GM13976 (cell line): Measurements from ENCODE around the gene KRT82.

ENCODE experiments used
- DNase-seq: peaks from one replicate; pipeline ENCODE4 v3.0.0; 2012; ENCODE audit warnings: low spot score
- in situ Hi-C: fragments of 300-500 bp; cut with MboI; formaldehyde crosslinking; loops from one replicate; pipeline ENCODE4 v1.12.0; 2022; ENCODE audit warnings: low sequenced_read_pairs, mixed read lengths, inconsistent platforms; ENCODE audit not compliant: unreplicated experiment
- TF ChIP-seq, protein P1 (sequence below): IDR thresholded peaks from 2 replicates; pipeline ENCODE4 v1.5.1; 2012; ENCODE audit warnings: borderline replicate concordance, mild to moderate bottlenecking; ENCODE audit not compliant: insufficient read depth; ENCODE audit errors: extremely low read depth, missing control alignments, control extremely low read depth

The KRT82 gene

DNA sequence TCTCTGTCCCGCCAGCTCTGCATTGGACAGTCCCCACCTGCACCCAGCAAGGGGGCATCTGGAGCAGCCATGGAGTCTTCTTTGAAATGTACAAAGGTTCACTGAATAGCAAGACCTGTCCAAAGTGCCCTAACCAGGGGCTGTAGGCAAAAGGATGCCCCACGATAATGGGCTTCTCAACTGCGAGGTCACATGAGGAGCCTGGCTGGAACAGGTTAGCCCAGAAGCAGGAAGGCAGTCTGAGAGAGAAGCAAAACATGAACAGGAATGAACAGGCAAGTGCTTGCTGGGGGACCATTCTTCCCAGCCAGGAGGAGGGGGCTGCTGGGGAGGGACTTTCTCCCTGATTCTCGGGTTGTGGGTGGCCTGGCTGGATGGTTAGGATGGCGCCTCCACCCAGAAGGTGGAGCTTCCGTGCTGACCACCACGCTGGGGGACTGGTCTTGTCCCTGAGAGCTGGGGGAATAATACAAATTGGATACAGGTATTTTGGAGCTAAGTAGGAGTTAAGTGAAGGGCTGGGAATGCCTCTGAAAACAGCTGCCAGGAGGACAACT, 46.0 kb downstream of the KRT82 start:
- in situ Hi-C loops: no loop called here
- TF ChIP-seq, protein P1, sequence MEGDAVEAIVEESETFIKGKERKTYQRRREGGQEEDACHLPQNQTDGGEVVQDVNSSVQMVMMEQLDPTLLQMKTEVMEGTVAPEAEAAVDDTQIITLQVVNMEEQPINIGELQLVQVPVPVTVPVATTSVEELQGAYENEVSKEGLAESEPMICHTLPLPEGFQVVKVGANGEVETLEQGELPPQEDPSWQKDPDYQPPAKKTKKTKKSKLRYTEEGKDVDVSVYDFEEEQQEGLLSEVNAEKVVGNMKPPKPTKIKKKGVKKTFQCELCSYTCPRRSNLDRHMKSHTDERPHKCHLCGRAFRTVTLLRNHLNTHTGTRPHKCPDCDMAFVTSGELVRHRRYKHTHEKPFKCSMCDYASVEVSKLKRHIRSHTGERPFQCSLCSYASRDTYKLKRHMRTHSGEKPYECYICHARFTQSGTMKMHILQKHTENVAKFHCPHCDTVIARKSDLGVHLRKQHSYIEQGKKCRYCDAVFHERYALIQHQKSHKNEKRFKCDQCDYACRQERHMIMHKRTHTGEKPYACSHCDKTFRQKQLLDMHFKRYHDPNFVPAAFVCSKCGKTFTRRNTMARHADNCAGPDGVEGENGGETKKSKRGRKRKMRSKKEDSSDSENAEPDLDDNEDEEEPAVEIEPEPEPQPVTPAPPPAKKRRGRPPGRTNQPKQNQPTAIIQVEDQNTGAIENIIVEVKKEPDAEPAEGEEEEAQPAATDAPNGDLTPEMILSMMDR: no peak
- no peak for DNase-seq

DNA sequence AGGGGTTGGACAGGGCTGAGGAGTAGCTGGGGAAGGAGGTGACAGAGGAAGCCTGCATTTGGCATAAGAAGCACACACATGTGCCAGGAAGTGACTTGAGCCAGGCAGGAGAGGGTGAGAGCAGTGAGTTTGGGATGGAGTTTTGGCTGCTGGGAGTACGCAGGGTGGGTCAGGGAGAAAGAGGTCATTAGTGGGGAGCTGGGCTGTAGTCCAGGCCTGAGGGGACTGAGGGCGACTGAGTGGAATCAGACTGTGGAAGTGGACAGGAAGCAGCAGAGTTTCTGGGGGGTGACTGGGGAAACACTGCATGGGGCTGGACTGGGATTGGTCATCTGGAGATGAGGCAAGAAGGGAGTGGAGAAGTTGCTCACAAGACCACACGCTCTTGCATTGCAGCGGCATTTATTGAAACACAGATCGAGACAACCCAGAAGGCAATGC, 46.5 kb downstream of the KRT82 start:
- DNase-seq: no peak
- TF ChIP-seq, protein P1: no peak
- in situ Hi-C loops: no loop called here

DNA sequence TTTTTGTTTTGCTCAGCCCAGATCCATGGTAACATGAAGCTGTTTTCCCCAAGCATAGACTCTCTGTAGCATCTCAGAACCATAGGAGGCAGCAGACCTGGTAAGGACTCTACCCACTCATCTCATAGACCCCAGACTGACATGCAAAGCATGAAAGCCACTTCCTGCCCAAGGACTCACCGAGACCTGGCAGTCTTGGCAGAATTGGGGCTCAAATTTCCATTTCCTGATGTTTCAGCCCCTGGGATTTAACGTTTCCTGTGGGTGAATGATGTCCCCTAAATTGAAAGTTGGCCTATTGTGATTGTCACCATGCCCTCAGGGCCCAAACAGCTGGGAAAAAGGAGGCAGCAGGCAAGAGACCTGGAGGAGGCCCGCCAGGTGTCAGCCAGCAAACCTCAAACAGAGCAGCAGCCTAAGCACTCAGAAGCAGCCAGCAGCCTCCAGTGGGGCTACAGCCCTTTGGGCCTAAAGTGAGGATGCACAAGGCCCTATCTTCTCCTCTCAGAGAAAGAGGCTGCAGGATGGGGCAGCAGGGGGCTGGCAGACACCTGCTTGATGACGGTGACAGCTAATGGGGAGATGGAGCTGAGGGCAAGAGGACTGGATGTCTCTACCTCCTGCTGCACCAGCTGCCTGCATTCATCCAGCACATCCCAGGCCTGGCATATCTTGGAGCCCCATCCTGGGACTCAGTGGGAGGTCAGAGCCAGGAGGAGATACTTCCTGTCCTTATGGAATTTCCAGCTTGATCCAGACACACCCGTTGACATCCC, 47.4 kb downstream of the KRT82 start:
- peak; percentile 76 for DNase-seq
- in situ Hi-C loops: no loop called here
- TF ChIP-seq, protein P1: no peak

DNA sequence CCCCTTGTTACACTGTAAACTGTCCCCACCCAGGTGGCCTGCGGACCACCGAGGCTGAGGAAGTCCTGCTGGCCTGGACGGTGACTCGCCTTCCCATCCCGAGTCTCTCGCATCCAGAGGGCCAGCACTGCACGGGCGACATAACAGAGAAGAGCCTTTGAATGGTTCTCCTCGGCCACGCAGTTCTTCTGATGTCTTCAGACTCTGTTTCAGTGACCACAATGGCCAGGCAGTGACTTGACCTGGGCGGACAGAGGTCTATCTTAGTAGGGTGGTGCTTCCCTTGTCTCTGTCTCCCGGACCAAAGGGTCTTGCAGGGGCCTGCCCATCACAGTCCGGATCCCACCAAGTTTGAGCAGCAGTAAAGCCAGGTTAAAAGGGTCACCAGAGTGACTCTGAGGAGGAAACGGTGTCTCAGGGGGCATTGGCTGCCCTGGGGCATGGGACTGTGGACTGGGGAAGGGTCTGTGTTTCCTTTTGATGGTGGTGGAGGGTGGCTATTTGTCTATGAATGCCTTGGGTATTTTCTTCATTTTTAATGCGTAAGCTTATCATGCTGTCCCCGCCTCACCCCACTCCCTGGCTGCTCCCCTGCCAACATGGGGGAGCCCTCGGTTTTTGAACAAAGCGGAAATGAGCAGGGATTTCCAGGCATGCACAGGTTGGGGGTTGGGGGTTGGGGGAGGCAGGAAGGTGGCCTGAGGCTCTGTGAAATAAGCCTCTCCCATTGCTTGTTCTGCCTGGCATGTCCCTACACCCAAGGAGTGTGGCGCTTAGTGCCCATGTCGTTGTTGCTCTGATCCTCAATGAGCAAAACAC, 49.2 kb downstream of the KRT82 start:
- DNase-seq: no peak
- TF ChIP-seq, protein P1: no peak
- in situ Hi-C loops: no loop called here

DNA sequence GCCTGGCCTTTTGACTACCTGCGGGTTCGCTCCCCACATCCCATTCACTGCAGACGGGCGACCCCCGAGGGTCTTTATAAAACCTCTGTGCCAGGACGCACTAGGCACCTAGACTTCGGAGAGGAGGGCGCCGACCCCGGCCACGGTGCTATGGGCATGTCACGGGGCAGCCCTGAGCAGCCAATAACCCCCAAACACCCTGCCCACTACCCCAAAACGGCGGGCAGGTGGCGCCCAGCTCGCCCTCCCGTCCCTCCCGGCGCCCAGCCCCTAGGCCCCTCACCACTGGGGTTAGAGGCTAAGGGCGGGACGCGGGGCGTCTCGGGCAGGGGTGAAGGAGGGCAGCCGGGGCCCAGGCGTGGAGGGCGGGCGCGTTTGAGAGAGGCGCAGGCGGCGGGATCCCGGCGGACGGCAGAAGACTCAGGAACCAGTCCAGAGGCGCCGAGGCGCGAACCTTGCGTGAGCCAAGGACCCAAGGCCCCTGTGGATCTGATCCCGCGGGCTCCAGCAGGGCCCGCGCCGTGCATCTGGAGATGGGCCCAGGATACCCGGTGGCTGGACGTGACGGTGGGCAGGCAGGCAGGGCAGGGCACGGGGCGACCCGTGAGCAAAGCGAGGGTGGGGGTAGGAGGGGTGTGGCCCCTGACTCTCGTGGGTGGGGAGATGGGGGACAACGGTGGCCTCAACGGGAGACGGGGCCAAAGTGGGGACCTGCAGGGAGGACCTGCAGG, 49.9 kb downstream of the KRT82 start:
- in situ Hi-C loops: no loop called here
- TF ChIP-seq, protein P1: no peak
- no peak for DNase-seq

DNA sequence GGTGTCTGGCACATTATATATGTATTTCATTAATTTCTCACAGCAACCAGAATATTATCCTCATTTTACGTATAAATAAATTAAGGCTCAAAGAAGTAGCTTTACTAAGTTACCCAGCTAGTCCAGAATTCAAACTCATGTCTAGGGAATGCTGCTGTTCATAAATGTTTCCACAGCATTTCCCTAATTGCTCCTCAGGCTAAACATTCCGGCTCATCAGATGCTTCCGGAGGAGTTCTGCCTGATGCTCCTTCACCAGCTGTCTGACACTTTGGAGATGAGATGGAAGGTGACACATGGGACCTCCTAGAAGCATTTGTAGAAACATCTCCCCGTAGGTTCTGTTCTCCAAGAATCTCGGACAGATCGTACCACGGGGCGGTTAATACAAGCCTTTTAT, 51.0 kb downstream of the KRT82 start:
- TF ChIP-seq, protein P1: no peak
- in situ Hi-C loops: no loop called here
- no peak for DNase-seq
